T-helper 9 cell (primary cell): Measurements from ENCODE around the gene SESTD1.
"Not testable (repeated sequence)": the region's sequence is repeated elsewhere in the genome, so short reads cannot be mapped to it uniquely, and the experiment has no call there.

Source experiments
- DNase-seq: peaks from one replicate; pipeline ENCODE4 v3.0.0-alpha.2; 2020

SESTD1 gene

DNA sequence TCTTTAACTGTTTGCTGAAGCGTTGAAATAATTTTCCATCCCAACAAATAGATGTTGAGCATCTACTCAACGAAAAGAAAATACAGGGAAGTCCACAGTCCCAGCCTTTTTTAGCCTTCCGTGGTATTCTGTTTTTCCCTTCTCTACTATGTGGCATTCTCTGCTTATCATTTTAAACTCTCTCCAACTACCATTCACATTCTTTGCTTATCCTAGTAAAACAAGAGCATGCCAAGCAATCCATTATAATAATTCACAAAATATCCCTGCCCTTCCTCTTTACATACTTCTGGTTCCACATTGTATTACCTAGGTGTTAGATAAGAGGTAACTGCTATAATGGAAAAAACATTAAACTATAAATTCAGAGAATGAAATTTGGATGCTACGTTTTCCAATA is 1.6 kb upstream of the SESTD1 start:
- DNase-seq = no peak

DNA sequence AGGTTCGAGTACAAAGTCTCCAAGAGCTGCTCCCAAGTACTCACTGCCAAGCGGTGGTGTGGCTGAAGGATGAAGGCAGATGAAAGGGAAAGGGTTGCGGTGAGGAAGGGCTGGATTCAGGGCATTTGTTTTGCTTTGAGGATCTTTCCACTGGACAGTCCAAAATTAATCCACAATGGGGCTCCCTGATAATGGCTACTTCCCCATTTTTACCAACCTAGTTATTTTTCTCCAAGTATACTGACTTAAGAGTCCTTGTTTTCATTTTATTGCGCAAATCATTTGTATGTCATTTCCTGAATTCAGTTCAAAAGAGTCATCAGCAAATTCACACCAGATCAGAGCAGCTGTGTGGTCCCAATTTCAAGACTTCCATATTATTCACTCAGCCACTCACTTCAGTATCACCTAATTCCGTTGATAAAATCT is 464 bp upstream of the SESTD1 start:
- DNase-seq = no peak

DNA sequence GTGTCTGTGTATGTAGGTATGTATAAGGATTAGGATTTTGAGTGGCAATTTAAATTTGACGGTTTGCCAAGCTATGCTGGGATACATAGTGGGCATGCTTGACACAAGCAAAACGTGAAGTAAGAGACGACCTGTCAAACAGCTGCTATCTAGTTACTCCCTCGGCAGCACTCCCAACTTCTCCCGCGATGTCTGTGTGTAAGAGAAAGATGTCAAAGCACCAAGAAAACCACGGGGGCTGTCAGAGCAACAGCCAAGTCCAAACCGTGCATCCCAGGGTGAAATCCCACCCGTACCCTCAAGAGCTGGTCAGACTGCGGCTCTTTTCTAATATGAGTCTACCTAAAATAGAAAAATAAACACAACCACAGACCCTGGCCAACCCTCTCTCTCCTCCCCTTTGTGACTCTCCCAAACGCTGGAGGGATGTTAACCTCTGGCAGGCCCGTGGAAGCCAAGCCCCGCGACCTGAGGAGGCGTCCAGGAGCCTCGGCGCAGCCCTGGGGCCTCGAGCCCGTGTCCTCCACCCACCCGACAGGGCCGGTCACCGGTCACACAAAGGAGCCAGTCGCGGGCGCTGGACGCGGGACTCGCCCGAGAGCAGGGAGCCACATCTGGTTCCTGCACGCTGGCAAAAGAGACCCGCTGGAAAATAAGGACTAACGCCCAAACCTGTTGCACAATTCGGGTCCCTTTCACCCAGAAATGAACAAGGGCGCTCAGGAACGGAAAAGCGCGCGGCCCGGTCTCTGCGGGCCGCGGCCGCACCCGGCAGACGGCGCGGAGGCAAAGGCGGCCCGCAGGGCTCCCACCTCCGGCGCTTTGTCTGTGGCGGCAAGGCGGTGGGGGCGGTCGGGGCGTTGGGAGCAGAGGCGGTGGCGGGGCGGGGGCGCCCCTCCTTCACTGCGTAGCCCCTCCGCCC is 925 bp downstream of the SESTD1 start:
- DNase-seq = peak; percentile 15

- DNase-seq = no peak
Observed at GRCh38 chr2:179263015-179263414, 1.6 kb downstream of the SESTD1 start.

DNA sequence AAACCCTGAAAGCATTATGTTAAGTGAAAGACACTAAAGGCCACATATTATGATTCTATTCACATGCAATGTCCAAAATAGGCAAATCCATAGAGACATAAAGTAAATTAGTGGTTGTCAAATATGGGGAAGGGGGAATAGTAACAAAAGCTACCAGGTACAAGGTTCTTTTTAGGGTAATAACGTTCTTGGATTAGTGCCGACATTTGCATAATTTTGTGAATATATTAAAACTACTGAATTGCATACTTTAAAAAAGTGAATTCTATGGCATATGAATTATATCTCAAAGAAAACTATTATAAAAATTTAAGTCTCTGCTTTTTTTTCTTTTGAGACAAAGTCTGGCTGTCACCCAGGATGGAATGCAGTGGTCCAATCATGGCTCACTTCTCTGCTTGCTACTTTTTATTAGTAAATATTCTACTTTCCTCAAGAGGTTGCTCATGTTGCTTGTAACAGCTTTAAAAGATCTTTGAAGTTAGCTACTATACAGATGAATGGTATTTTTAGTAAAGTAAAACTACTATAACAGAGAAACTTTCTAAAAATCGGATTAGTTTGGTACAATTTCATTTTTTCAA is 2.5 kb downstream of the SESTD1 start:
- DNase-seq = no peak

DNA sequence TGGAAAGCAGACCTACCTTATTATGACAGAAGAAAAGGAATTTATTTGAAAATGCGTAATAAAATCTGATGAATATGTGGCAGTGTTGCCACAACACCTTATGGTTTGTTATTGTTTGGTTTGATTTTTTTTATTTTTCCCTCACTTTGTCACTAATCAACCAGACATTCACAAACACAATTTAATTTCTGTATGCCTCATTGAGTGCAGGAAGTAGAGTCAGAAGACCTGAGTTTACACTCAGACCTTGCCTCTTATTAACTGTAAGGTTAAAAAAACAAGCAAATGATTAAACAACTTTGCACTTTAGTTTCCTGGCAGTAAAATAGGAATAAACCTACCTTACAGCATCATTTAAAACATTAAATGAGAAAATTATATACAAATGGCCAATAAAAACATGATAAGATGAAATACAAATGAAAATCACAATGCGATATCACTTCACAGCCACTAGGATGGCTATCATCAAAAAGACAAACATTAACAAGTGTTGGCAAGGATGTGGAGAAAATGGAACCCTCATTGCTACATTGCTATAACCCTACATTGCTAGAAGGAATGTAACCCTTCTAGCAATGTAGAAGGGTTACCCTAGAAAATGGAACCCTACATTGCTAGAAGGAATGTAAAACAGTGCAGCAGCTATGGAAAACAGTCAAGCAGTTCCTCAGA is 3.3 kb downstream of the SESTD1 start:
- DNase-seq = no peak

GRCh38 chr2:179260224-179260623 is 4.4 kb downstream of the SESTD1 start:
- no peak for DNase-seq

DNA sequence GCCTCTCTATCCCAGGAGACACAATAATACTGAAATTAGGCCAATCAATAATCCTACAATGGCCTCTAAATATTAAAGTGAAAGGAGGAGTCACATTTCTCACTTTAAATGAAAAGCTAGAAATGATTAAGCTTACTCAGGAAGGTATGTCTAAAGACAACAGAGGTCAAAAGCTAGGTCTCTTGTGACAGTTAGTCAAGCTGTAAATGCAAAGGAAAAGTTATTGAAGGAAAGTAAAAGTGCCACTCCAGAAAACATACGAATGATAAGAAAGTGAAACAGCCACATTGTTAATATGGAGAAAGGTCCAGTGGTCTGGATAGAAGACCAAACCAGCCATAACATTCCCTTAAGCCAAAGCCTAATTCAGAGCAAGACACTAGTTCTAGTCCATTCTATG is 9.5 kb downstream of the SESTD1 start:
- no peak for DNase-seq

GRCh38 chr2:179253226-179253625 is 11.4 kb downstream of the SESTD1 start:
- DNase-seq = no peak

GRCh38 chr2:179252423-179252822 is 12.2 kb downstream of the SESTD1 start:
- DNase-seq = no peak

DNA sequence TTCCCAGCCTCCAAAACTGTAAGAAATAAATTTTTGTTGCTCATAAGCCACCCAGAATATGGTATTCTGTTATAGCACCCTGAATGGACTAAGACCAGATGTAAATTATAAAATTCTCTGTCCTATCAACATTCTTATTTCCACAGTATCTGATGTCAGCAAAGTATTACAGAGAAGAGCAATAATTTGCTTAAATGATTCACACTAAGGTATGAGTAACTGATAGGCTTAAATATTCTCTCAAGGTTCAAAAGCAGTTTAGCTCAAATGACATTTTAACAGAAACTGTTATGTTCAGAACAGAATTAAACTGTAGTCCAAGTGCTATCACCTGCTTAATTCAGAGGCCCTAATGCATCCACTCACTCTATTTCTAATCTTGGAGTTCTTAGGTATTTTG is 12.8 kb downstream of the SESTD1 start:
- DNase-seq = no peak

DNA sequence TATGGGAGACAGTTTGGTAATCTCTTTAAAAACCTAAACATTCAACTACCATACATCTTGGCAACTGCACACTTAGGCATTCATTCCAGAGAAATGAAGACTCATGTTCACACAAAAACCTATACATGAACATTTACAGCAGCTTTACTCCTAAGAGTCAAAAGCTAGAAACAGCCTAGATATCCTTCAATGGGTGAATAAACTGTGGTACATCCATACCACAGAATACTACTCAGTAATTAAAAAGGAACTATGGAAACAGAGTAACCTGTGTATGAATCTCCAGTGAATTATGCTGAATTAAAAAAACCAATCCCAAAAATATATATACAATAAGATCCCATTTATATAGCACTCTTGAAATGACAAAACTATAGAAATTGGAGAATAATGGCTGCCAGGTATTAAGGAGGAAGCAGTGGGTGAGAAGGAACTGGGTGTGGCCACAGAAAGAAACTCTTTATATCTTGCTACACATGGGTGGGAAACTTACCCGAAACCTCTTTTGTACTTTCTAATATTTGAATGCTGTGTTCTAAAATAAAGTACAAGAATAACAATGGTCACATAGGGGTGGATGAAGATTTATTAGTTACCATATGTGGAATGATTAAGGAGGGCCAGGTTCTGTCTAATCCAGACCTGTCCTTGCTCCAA is 13.7 kb downstream of the SESTD1 start:
- no peak for DNase-seq

DNA sequence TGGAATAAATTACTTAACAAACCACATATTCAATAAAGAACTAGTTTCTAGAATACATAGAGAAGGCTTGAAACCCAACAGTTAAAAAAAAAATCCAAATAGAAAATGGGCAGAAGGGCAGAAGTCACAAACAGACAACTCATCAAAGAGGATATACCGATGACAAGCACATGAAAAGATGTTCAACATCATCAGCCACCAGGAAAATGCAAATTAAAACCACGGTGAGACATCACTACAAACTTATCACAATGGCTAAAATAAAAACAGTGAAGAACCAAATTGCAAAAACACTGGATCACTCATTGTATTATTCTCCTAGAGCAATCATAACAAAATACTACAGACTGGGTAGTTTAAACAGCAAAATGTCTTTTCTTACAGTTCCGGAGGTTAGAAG is 14.5 kb downstream of the SESTD1 start:
- no peak for DNase-seq

DNA sequence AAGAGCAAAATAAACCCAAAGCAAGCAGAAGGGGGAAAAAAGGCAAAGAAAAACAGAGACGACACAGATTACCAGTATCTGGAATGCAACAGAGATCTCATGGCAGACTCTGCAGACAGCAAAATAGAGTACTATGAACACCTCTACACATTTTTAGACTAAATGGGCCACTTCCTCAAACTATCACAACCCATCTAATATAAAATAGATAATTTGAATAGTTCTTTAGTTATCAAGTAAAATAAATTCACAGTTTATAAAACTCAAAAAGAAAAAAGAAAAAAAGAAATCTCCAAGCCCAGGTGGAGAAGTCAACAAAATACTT is 16.6 kb downstream of the SESTD1 start:
- DNase-seq = no peak

- DNase-seq = no peak
Observed at GRCh38 chr2:179247318-179248023, 17.2 kb downstream of the SESTD1 start.

- DNase-seq = not testable (repeated sequence)
Observed at GRCh38 chr2:179245843-179246242, 18.8 kb downstream of the SESTD1 start.

- no peak for DNase-seq
Observed at GRCh38 chr2:179243046-179243445, 21.6 kb downstream of the SESTD1 start.

DNA sequence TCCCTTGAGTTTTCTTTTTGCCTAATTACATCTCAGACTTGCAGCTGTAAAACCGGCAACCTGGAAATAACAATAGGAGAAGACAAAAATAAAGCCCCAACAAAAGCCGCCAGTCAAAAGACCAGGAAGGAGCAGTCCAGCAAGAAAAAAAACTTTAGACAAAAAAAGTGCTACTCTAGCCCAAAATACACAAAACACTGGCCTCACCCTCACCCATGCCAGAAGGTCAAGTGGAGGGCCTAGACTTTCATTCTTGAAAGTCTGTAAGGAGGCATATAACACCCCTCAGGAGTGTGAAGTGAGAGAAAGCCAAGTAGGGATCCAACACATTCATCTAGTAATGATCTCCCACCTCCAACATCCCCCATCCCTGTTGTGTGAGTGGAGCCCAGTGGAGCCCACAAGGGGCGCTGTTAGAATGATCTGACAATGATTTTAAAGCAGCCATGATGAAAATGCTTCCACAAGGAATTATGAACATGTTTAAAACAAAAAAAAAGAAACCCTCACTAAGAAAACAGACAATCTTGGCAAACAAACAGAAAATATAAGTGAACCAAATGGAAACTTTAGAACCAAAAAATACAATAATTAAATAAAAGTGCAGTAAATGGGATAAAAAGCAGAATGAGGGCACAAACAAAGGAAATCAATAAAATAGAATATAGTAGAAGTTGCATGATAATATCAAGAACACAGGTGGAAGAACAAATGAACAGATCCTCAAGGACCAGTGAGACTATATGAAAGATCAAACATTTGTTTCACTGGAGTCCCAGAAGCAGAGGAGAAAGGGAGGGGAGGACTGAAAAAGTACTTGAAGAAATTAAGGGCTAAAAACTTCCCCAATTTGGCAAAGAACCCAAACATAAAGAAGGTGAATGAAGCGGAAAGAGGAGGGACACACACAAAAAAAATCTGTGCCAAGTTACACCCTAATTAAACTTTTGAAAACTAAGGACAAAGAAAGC is 23.9 kb downstream of the SESTD1 start:
- no peak for DNase-seq

GRCh38 chr2:179239838-179240237 is 24.8 kb downstream of the SESTD1 start:
- no peak for DNase-seq

- no peak for DNase-seq
Observed at GRCh38 chr2:179239195-179239594, 25.4 kb downstream of the SESTD1 start.

DNA sequence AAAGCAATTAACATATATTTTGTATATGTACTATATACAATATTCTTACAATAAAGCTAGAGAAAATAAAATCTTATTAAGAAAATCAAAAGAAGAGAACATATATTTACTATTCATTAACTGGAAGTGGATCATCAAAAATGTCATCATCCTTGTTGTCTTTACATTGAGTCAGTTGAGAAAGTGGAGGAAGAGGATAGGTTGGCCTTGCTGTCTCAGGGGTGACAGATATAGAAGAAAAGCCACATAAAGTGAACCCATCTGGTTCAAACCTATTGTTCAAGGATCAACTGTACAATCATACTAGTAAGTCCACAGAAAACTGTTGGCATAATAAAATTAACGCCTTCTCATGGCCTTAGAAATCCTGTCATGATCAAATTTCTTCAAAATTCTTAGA is 26.6 kb downstream of the SESTD1 start:
- no peak for DNase-seq
